Coronary artery (tissue), 2 donors: Measurements from ENCODE around the gene ERC2.

ENCODE experiments used
- DNase-seq: peaks from one replicate; pipeline ENCODE4 v3.0.0-alpha.2; 2017; ENCODE audit warnings: low spot score
- H3K27ac ChIP-seq, 2 donors: fragments of 200-600 bp; sonication (generic); one replicate each; pipeline ENCODE4 v1.5.1; 2016 to 2019
- H3K4me3 ChIP-seq: fragments of 200-600 bp; sonication (generic); 2 replicates; pipeline ENCODE4 v1.5.1; 2016; ENCODE audit warnings: mild to moderate bottlenecking, moderate library complexity
- TF ChIP-seq, protein P1 (sequence below): fragments of 200-600 bp; sonication (generic); IDR thresholded peaks from one replicate; pipeline ENCODE4 v1.5.1; 2019; ENCODE audit warnings: antibody characterized with exemption

ERC2 gene

DNA sequence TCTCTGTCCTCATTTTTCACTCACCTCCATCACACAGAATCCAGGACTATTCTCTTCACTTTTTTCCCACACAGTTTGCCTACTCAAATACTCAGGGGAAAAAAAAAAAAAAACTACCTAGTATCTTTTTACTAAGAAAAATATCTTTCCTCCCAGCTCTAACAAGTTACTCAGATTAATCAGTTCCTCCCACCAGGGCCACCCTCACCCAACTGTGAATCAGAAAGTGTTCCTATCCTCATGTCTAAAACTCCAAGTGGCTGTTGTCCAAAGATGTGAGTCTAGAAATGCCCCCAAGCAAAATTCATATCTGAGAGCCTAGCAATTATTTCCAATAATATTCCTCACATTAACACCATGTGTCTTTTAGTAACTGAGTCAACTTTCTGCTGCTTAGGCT, 268.0 kb downstream of the ERC2 start:
- DNase-seq, result no peak
- no peak overlapping the region for H3K27ac ChIP-seq
- TF ChIP-seq, protein P1, sequence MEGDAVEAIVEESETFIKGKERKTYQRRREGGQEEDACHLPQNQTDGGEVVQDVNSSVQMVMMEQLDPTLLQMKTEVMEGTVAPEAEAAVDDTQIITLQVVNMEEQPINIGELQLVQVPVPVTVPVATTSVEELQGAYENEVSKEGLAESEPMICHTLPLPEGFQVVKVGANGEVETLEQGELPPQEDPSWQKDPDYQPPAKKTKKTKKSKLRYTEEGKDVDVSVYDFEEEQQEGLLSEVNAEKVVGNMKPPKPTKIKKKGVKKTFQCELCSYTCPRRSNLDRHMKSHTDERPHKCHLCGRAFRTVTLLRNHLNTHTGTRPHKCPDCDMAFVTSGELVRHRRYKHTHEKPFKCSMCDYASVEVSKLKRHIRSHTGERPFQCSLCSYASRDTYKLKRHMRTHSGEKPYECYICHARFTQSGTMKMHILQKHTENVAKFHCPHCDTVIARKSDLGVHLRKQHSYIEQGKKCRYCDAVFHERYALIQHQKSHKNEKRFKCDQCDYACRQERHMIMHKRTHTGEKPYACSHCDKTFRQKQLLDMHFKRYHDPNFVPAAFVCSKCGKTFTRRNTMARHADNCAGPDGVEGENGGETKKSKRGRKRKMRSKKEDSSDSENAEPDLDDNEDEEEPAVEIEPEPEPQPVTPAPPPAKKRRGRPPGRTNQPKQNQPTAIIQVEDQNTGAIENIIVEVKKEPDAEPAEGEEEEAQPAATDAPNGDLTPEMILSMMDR, result no peak
- no peak overlapping the region for H3K4me3 ChIP-seq

GRCh38 chr3:56197991-56198390, 270.3 kb downstream of the ERC2 start:
- TF ChIP-seq, protein P1, result no peak
- Histone ChIP-seq H3K4me3 (no peak overlapping the region), H3K27ac (no peak overlapping the region)
- DNase-seq, result no peak

GRCh38 chr3:56197259-56197965, 270.9 kb downstream of the ERC2 start:
- Histone ChIP-seq H3K27ac (no peak overlapping the region), H3K4me3 (no peak overlapping the region)
- DNase-seq, result no peak
- TF ChIP-seq, protein P1, result no peak

DNA sequence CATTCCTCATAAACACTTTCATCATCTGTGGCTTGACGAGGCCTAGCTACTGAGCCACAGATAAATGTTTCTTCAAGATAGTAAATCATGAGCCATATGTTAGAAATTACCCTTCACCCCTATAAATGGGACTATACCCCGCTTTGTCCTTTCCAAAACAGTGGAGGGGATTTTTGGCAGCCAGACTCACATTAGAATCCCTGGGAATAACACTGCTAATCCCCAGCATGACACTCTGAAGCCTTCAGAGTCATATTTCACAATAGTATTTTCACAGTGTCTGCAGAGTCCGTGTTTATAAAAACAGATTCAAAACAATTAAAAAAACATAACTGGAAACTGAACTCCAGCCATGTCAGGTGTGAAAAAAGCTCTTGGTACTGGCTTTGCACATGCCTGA, 271.6 kb downstream of the ERC2 start:
- Histone ChIP-seq H3K4me3 (no peak overlapping the region), H3K27ac (no peak overlapping the region)
- TF ChIP-seq, protein P1, result no peak
- no peak for DNase-seq

DNA sequence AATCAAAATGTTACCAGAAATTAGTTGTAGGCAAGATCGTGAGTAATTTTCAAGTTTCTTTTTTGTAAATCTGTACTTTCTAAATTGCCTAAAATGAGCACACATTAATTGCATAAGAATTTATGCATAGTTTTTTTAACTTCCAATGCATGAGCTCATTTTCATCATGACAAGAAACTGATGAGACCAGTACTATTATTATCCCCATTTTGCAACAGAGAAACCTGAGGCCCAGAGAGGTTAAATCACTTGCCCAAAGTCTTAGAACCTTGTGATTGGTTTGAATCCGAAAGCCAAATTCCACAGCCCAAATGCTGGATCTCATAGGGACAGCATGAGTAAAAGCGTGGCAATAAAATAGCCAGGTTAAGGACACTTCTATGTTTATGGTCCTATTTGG, 274.7 kb downstream of the ERC2 start:
- Histone ChIP-seq H3K4me3 (no peak overlapping the region), H3K27ac (no peak overlapping the region)
- no peak for DNase-seq
- TF ChIP-seq, protein P1, result no peak

GRCh38 chr3:56192001-56192400, 276.3 kb downstream of the ERC2 start:
- H3K4me3 ChIP-seq, result no peak overlapping the region
- TF ChIP-seq, protein P1, result no peak
- no peak overlapping the region for H3K27ac ChIP-seq
- no peak for DNase-seq

DNA sequence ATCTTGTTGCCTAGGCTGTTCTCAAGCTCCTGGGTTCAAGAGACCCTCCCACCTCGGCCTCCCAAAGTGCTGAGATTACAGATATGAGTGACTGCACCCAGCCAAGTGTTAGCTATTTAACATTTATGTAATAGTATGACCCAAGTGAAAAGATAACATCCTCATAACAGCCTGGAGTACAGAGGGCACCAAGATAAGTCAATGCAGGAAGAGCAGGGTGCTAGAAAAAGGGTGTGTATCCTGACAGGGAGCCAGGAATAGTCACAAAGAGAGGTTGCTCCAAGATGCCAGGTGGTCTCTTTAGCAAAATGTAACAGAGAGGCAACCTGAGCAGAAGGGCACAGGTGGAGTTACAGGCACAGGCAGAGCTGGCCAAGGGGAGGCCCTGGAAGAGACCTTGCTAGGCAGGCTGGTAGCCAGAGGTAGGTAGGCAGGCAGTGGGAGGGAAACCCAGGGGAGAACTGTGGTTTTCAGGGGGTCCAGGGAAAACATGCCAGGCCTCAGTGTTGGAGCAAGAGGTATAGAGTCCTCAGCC, 277.4 kb downstream of the ERC2 start:
- H3K27ac ChIP-seq, result no peak overlapping the region
- TF ChIP-seq, protein P1, result no peak
- no peak overlapping the region for H3K4me3 ChIP-seq
- no peak for DNase-seq
